ENCODE measurements around the gene AFAP1.
A peak's percentile ranks its signal among the peaks of the same experiment; 100 is the strongest.

The AFAP1 gene

DNA sequence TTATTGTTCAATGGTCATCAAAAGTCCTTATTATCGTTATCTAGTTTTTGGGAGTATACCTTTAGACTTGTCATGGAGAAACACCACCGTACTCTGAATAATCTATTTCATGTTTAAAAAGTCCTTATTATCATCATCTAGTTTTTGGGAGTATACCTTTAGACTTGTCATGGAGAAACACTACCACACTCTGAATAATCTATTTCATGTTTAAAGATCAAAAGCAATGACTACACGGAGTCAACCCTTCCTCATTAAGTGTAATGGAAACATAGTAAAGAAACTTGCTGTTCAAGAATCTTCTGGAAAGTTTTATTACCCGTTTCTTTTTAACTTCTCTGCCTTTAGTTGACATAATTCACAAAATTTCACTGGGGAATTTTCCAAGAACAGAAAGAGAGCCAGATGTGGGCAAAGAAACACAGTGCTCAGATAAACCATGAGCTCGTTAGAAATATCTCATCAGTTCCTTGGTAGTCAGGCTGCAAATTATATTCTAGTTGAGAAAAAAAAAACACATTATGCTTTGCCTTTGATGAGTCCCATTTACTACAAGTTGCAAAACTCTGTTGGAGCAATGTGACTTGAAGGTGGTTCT, 158.8 kb downstream of the AFAP1 start:
- no peak for DNase-seq

DNA sequence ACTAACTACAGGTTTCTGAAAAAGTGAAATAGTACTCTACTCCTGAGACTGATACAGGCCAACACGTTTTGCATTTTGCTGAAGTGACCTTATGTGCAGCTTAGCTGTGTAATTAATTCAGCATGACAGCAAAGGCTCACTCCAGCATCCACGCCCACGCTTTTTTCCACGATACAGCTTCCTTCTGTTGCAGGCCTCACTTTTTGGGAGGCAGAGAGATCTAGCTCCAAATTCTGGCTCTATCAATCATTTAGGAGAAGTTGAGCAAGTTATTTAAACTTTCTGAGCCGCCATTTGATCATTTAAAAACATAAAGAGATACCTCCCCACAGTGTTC, 160.3 kb downstream of the AFAP1 start:
- DNase-seq, result no peak

DNA sequence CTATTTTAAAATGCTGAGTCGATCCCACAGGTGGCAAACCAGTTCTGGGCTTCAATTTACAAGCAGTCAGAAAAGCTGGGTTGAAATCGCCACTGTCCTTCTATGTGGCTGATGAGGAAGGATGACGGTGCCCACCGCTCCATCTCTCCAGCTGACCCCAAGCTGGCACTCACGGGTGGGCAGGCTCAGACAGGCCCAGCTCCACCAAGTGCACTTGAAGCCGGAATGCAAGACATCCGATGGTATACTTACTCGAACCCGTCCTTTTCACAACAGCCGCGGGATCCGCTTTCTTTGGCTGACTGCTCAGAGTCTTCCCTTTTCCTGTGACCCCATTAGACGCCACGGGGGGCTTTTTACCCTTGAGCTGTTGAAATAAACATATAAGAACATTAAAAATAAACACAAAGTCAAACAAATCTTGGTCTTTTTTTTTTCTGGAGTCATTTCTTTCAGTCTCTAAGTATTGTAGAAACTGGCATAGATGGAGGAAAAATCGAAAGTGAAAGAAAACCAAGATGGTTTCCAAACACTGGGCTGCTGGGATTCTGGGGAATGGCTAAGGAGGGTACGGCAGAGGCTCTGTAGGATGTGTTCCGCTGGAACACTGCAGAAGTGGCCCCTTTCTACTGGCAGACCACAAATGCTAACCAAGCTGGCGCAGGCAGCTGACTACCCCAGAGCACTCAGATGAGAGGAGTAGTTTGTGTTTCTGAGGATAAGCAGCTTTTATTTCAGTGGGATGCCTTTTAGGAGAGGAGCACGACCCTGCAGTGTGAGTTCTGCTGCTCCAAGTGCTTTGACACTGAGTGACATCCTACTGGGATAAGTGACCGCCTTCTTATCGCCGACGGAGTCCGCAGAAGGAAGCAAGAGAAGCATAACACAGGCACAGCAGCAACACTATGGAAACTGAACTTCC, 160.9 kb downstream of the AFAP1 start:
- no peak for DNase-seq

DNA sequence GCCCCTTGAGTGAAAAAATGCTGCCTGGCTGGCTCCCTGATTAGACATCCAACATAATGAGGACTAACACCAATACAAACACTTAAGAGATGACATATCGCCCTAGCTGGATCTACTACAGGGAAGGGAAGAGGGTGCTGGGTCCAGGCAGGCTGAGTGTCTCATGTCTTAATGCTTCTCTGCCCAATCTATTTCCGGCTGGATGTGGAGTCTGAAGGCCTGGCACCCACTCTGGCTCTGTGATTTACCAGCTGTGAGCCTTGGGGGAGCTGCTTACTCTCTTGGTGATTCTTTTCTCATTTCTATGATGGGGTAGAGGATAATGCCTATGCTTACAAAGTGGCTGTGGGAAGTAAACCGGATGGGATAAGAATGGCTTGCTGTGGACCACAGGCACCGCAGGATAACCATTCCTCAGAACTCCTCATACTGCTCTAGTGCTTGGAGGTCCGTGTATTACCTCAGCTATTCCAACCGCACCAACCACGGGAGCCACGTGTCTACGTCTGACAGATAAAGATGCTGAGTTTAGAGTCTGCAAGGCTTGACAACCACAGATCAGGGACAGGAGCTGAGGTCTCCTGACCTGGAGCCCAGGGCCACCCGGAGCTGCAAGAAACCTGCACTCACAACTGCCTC, 161.7 kb downstream of the AFAP1 start:
- DNase-seq, result no peak

DNA sequence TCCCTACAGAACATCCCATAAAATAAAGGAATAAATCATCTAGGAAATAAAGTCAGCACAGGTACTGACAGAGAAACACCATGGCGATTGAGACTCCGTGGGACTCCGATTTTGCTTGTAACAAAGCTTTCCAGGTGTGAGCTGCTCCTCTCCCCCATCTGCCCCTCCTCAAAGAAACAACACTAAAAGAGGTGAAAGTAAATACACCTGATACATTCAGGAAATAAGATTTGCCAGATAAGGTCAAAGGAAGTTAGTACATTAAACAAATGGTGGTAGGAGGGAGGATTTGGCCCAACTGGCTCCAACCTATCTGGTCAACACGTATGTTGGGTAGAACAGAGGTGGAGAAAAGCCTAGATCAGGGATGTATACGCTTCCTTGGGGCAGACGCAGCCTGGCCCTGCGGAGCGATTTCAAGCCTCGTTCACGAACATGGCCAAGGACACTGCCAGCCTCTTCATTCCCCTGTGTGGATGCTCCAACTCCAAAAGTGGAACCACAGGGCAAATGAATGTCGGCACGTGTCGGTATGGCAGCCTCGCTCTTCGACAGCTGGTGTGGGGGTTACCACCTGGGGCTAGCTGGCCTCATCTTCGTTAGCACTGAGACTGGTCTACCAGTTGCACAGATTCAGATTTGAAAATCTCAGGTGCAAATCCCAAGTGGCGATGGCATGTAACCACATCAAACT, 162.5 kb downstream of the AFAP1 start:
- no peak for DNase-seq

DNA sequence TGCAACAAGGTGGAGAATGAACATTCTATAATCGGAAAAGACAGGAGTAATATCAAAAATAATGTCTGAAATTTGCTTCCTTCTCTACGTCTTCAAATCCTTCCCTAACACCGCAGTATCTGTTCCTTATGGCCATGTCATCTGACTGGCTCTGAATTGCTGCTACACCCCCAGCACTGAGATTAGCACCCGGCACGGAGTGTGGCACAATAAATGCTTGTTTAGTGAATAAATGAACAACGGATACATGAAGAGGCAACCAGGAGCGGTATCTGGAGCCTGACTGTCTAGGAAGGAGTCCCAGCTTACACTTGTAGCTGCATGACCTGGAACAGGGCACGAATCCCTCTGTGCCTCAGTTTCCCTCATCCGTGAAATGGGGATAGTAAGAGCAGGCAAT, 164.3 kb downstream of the AFAP1 start:
- no peak for DNase-seq

DNA sequence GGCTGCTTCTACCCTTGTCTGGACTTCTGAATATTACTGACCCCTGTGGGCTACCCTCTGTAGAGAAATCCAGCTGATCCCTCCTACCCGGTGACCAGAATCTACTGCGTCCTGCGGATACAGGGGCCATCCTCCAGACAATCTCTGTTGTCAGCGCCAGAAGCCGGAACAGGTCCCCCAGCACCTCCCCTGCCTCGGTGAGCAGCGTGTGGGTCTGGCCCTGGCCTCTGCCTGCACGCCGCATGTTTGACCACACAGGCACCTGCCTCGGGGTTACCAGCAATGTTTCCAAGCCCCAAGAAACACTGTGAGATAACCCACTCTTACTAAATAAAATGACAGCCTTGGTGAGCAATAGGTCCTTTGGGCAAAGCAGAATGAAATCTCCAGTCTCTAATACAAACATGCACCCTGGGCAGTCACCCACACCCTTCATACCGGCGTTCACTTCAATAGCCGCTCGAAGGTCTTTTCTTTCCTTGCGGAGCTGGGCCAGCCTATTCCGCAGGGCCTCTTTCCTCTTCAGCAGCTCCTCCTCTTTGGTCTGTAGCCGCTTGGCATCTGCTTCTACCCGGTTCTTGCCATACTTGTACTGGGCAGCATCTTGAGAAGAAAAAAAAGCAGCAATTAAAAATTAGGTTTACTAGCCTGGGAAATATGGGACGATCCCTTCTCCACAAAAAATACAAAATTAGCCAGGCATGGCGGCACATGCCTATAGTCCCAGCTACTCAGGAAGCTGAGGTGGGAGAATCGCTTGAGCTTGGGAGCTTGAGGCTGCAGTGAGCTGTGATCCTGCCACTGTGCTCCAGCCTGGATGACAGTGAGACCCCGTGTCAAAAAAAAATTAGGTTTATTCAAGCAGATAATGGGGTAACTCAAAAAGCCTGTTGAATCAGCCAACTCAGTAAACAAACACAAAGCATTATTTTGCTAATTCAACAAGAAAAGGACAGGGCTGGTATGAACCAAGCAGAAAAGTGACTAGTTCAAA, 165.1 kb downstream of the AFAP1 start:
- DNase-seq, result no peak

DNA sequence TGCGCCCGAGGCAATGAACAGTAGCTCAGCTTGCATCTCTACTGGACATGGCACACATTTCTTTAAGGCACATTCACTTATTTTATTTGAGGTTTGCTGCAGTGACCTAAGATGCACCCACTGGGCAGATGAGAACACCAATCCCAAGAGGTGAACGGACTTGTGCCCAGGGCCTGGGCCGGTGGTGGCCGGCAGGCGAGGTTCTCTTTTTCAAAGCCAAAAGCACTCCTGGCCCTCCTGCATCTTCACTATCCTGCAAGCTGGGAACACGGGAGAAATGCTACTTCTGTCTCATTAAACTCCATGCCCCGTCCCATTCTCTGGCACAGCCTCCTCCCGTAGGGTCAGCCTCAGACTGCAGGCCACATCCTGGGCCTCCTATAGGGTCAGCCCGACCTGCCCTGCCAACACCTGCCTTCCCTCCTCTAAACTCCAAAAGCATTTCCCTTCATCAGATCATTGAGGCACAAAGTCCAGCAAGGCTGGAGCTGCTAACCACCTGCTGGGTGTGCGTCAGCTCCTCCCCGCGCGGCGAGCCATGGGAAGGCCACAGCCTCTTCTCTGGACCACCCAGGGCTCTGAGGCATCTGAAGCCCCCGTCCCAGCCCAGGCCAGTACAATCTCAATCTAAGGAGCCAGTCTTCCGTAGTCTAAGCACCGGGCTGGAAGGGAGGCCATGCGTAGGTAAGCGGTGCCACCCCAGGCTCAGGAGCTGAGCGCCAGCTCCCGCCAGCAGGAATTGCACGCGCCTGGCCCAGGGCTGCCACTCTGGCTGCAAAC, 166.1 kb downstream of the AFAP1 start:
- DNase-seq, result no peak

DNA sequence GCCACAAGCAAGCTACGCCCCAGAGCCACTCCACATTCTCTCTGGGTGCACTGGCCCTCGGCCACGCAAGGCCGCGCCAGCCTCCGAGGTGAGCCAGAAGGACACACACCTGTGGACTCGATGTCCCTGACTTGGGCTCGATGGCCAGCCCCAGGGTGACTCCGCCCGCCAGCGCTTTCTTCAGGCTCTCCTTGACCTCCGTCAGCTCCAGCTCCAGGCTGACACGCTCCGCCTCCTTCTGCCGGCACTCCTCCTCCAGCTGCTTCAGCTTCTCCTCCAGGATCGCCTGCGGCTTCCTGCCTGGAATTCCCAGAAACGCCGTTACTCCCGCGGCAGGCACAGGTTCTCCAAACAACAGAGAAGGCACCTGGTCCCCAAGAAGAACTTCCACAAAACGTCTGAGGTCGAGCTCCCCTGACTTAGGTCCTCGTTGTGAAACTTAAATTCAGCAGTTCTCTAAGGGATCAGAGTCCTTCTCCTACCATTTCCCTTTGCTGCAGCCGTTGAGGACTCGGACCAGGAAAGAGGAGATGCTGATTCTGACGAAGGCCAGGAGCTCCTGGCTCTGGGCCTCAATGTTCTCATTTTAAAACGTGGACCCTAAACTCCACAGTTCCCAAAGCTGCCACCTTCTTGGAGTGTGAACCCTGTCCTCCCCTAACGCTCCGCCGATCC, 166.8 kb downstream of the AFAP1 start:
- no peak for DNase-seq

DNA sequence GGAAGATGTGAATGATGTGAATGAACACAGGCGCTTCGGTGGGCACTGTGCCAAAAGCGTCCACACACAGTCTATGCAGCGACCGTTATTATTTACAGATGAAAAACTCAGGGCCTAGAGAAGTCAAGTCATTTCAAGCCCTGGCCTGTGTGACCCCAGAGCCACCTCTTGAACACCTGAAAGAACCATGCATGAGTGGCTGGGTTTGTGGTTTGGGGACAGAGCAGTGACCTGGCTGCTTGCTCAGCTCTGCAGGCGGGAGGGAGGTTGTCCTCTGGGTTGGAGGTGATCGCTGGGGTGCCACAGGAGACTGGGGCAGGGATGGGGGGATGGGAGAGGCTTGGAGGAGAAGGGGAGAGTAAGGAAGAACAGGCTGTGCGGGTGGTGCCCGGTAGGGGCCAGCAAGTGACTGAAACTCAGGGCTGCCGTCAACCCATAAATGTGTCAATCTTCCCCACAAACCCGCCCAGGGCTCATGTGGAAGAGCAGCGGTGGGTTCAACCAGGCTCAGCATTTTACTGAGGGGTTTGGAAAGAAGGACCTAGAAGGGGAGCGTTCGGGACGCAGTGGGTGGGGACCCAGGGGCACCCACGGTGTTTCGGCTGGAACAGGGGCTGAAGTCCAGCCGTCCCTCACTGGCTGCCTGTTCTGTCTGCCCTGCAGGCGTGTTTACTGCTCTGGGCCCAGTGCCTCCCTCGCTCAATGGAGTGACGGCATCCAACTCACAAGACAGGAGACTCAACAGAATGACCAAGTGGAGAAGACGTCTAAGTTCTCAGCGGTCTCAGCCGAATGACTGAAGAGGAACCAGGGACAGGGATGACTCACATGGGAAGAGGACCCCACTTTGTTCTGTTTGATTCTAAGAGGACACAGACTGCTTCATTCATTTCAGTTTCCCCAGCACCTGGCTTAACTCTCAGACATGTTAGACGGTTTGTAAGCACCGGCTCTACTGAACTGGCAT, 167.8 kb downstream of the AFAP1 start:
- DNase-seq, result no peak

DNA sequence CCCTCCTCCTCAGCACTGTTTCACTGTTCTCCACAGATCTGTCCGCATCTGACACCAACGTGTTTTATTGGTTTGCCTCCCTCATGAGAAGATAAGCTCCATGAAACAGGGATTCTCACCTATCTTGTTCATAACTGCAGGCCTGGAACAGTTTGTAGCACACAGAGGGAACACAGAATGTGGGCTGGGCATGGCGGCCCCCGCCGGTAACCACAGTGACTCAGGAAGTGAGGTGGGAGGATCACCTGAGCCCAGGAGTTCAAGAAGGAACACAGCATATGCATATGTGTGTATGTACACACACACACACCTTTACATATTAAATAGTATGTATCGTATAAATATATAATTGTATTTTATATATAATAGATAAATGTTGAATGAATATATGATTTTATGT, 168.6 kb downstream of the AFAP1 start:
- peak; percentile 40 to 47 for DNase-seq

DNA sequence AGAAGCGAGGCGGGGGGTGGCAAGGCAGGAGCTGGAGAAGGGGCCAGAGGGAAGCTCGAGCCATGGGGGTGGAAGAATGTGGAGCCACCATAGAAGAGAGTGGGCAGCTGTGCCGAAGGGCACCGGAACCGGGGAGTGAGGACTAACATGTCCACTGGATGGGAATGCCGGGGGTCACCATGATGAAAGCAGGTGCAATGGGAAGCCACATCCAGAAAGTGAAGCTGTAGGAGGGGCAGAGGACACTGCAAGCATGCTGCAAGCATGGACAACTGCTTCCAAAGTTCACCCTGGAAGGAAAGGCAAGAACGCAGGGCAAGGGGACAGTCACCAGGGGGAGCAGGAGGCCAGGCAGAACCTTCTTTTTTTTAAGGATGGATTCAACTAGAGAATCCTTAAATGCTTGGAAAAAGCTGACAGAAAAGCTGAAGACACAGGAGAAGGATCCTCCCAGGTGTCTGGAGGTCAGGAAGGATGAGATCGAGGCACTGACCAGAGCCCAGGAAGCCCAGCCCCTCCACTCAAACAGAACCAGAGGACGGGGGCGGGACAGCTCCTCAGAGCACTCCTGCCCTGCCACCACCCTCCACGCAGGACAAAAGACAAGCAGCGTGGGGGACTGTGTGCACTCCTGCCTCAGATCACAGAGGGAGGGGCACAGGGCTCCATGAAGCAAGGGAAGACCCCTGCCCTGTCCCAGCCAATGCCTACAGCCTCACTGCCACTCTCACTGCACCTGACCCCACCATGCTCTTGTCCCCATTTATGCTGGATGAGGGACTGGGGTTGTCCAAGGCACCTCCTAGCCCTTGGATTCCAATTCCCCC, 169.2 kb downstream of the AFAP1 start:
- peak; percentile 30 for DNase-seq

DNA sequence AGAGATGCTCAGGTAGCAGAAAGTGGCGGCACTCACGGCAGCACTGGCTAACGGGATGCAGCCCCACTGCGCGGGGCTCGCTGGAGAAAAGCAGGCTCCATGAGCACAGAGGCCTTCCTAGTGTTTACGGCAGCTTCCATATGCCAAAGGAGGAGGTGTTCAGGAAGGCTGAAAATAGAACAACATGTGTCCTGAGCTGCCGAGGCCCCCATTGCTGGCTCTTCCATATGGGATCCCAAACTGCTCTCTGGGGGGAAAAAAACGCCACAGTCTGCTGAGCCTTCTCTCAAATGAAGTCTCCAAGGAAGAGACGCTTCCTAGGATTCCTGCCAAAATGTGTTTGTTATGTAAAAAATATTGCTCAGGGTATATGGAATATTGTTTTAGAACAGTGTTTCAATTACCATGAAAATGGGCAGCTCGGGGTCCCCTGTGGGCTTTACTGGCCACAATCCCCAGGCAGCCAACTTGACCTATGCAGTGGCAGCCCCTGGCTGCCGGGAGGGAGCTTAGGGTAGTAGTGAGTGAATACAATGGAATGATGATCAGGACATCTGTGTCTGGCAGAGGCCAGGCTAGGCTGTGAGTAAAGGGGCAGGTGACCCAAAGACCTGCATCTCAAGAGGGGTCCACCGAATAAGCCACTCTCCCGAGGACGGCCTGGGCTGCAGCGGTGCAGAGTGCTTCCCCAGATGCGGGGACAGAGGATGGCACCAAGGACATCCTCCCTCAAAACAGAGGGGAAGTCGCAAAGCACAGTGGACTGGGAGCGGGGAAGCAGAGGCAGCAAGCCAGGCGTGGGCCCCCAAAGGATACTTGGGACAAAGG, 170.1 kb downstream of the AFAP1 start:
- no peak for DNase-seq

DNA sequence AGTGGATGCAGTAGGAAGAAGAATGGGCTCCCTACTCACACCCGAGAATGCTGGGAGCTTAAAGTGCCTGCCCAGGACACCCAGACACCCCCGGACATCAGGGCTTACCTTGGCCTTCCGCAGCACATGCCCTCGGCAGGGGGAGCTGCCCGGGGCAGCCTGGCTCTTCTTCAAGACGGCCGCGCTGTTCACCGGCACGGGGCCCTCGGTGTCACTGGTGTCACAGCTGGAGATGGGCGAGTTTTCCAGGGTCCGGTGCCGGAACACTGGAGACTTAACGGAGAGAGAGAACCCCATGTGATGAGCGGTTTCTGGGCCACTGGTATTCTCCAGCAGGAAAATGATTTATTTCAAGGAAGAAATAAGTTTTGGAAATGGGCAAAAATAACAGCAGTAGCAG, 170.9 kb downstream of the AFAP1 start:
- DNase-seq, result no peak

DNA sequence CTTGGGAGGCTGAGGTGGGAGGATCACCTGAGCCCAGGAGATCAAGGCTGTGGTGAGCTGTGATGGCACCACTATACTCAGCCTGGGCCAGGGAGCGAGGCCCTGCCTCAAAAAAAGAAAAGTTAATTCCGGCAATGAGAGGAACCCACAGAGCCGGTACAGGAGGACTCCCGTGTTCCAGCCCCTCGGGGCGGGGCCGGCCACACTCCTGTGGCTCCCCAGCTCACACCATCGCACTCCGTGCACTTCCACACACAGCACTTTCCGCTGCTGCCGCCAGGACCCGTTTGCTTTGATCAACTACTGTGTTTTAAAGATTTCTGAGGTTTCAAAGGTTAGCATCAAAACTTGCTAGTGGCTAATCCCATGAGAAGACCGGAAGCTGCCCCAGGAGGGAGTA, 171.7 kb downstream of the AFAP1 start:
- DNase-seq, result no peak

DNA sequence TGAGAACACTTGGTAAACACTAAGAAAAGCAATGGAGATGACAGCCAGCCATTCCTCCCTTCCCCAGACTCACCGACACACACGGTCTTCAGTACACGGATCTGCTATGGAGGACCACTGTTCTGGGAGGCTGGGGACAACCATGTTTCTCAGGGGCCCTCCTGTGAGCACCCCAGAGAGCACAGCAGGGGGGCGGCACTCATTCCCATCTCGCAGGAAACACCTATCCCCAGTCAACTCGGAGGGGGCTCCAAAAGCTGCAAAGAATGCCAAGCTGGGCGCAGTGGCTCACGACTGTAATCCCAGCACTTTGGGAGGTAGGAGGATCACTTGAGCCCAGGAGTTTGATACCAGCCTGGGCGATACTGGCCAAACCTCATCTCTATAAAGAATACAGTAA, 172.1 kb downstream of the AFAP1 start:
- no peak for DNase-seq

DNA sequence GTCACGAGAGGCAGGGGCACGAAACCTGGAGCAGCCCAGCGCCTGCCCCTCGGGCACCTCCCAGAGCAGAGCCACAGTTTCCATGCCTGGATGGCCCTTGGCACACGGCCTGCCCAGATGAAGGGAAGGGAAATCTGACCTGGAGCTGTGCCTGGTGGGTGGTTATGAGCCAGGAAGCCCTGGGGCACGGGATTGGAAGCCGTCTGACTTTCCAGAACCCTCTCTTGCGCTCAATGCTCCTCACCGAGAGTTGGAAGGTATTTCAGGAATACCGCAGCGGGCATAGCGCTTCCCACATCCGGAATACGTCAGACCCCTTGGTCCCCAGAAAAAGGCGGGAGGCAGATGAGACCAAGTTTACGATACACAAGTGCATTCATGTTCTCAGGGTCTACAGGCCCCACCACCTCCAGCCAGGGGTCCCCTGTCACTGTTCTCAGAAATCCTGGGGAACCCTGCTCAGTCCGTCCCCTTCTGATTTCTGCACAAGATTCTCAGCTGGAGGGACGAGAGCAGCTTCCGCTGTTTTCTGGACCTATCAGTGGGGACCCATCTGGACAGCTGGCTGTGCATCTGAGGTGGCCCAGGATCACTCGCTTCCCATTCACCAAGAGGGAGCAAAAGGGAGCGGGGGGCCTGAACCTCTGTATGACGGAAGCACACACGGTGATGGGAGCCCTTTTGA, 172.9 kb downstream of the AFAP1 start:
- DNase-seq, result no peak
